HEK293 (cell line): ENCODE data around the gene MLEC.

Experiments
- CTCF ChIA-PET: fragments of 350-600 bp; formaldehyde crosslinking; extraction: SDS; loops from one replicate; lab custom pipeline; 2021; ENCODE audit warnings: antibody characterized with exemption; lab: Yijun Ruan, JAX
- POLR2A ChIA-PET: fragments of 300-600 bp; formaldehyde crosslinking; extraction: SDS; loops from one replicate; lab custom pipeline; 2020; ENCODE audit warnings: antibody characterized with exemption, inconsistent platforms; lab: Yijun Ruan, JAX
- H3K27ac ChIP-seq: fragments of 200-500 bp; sonication (Bioruptor generic); 2 replicates; pipeline ENCODE4 v1.5.1; 2014; ENCODE audit warnings: low read depth, low read length, control low read depth, inconsistent platforms; ENCODE audit errors: extremely low read depth
- H3K36me3 ChIP-seq, 2 experiments: fragments of 200-500 bp in 1 of 2; sonication (Bioruptor generic) in 1 of 2; 1 replicate in 1 of 2; 2 replicates in 1 of 2; pipeline ENCODE4 v1.5.1; 2014 to 2017; ENCODE audit warnings: inconsistent platforms in 2 of 2, low read length in 2 of 2; ENCODE audit not compliant: control insufficient read depth in 2 of 2, insufficient read depth in 1 of 2
- H3K4me1 ChIP-seq: fragments of 200-500 bp; sonication (Bioruptor generic); 2 replicates; pipeline ENCODE4 v1.5.1; 2014; ENCODE audit warnings: mild to moderate bottlenecking, low read length, inconsistent platforms; ENCODE audit not compliant: control insufficient read depth, insufficient read depth
- H3K4me3 ChIP-seq: 2 replicates; pipeline ENCODE4 v1.5.1; 2011; ENCODE audit warnings: low read depth, mild to moderate bottlenecking, control low read depth, low read length, moderate library complexity
- H3K9me3 ChIP-seq: fragments of 200-500 bp; sonication (Bioruptor generic); 2 replicates; pipeline ENCODE4 v1.5.1; 2014; ENCODE audit warnings: low read depth, low read length, inconsistent platforms; ENCODE audit not compliant: control insufficient read depth, insufficient read depth
- BCL6B ChIP-seq: fragments of 450-650 bp; formaldehyde crosslinking; IDR thresholded peaks from 2 replicates; pipeline ENCODE4 v1.5.1; 2017; ENCODE audit warnings: missing biosample characterization, missing genetic modification characterization
- CTCF ChIP-seq: fragments of 450-650 bp; formaldehyde crosslinking; IDR thresholded peaks from 2 replicates; pipeline ENCODE4 v1.5.1; 2016; ENCODE audit warnings: missing biosample characterization, missing genetic modification characterization
- GLI4 ChIP-seq: fragments of 450-650 bp; formaldehyde crosslinking; IDR thresholded peaks from 2 replicates; pipeline ENCODE4 v1.5.1; 2016; ENCODE audit warnings: missing biosample characterization, missing genetic modification characterization
- MYNN ChIP-seq: fragments of 450-650 bp; formaldehyde crosslinking; IDR thresholded peaks from 2 replicates; pipeline ENCODE4 v1.5.1; 2016; ENCODE audit warnings: missing biosample characterization, missing genetic modification characterization, borderline replicate concordance
- MZF1 ChIP-seq: fragments of 450-650 bp; formaldehyde crosslinking; IDR thresholded peaks from 2 replicates; pipeline ENCODE4 v1.5.1; 2017; ENCODE audit warnings: missing biosample characterization, missing genetic modification characterization, borderline replicate concordance
- PRDM1 ChIP-seq: fragments of 450-650 bp; formaldehyde crosslinking; IDR thresholded peaks from 2 replicates; pipeline ENCODE4; 2016; ENCODE audit warnings: missing biosample characterization, missing genetic modification characterization
- SCRT2 ChIP-seq: fragments of 450-650 bp; formaldehyde crosslinking; IDR thresholded peaks from 2 replicates; pipeline ENCODE4 v1.5.1; 2016; ENCODE audit warnings: missing biosample characterization, missing genetic modification characterization
- SP7 ChIP-seq: fragments of 450-650 bp; formaldehyde crosslinking; IDR thresholded peaks from 2 replicates; pipeline ENCODE4 v1.5.1; 2016; ENCODE audit warnings: missing biosample characterization, missing genetic modification characterization
- ZBTB26 ChIP-seq: fragments of 450-650 bp; formaldehyde crosslinking; optimal IDR thresholded peaks from 2 replicates; pipeline ENCODE3; 2016; ENCODE audit warnings: missing biosample characterization, mild to moderate bottlenecking, missing genetic modification characterization
- ZFP41 ChIP-seq: fragments of 450-650 bp; formaldehyde crosslinking; IDR thresholded peaks from 2 replicates; pipeline ENCODE4 v1.5.1; 2016; ENCODE audit warnings: missing biosample characterization, missing genetic modification characterization, borderline replicate concordance
- ZIC2 ChIP-seq: fragments of 450-650 bp; formaldehyde crosslinking; IDR thresholded peaks from 2 replicates; pipeline ENCODE4 v1.5.1; 2016; ENCODE audit warnings: missing biosample characterization, missing genetic modification characterization
- ZNF133 ChIP-seq: fragments of 450-650 bp; formaldehyde crosslinking; IDR thresholded peaks from 2 replicates; pipeline ENCODE4 v1.5.1; 2016; ENCODE audit warnings: missing biosample characterization, missing genetic modification characterization
- ZNF146 ChIP-seq: fragments of 450-650 bp; formaldehyde crosslinking; IDR thresholded peaks from 2 replicates; pipeline ENCODE4 v1.5.1; 2016; ENCODE audit warnings: missing biosample characterization, missing genetic modification characterization
- ZNF24 ChIP-seq: fragments of 450-650 bp; formaldehyde crosslinking; IDR thresholded peaks from 2 replicates; pipeline ENCODE4 v1.5.1; 2016; ENCODE audit warnings: missing biosample characterization, missing genetic modification characterization
- ZNF501 ChIP-seq: fragments of 450-650 bp; formaldehyde crosslinking; IDR thresholded peaks from 2 replicates; pipeline ENCODE4 v1.5.1; 2016; ENCODE audit warnings: missing biosample characterization, missing genetic modification characterization
- ZNF544 ChIP-seq: fragments of 450-650 bp; formaldehyde crosslinking; IDR thresholded peaks from 2 replicates; pipeline ENCODE4 v1.5.0; 2017; ENCODE audit warnings: missing biosample characterization, missing genetic modification characterization
- ZNF558 ChIP-seq: fragments of 450-650 bp; formaldehyde crosslinking; IDR thresholded peaks from 2 replicates; pipeline ENCODE4 v1.5.1; 2016; ENCODE audit warnings: missing biosample characterization, missing genetic modification characterization
- ZNF664 ChIP-seq: fragments of 450-650 bp; formaldehyde crosslinking; IDR thresholded peaks from 2 replicates; pipeline ENCODE4 v1.5.1; 2016; ENCODE audit warnings: missing biosample characterization, missing genetic modification characterization
- ZNF677 ChIP-seq: fragments of 450-650 bp; IDR thresholded peaks from 2 replicates; pipeline ENCODE4 v1.5.0; 2018; ENCODE audit warnings: missing biosample characterization, mild to moderate bottlenecking, missing genetic modification characterization, moderate library complexity
- ZNF76 ChIP-seq: fragments of 450-650 bp; formaldehyde crosslinking; IDR thresholded peaks from 2 replicates; pipeline ENCODE4; 2016; ENCODE audit warnings: low read depth, missing biosample characterization, missing genetic modification characterization, borderline replicate concordance
- ZNF791 ChIP-seq: fragments of 450-650 bp; formaldehyde crosslinking; IDR thresholded peaks from 2 replicates; pipeline ENCODE4 v1.5.1; 2016; ENCODE audit warnings: missing biosample characterization, missing genetic modification characterization
- TF ChIP-seq, protein P1 (sequence below): fragments of 450-650 bp; formaldehyde crosslinking; IDR thresholded peaks from 2 replicates; pipeline ENCODE4 v1.5.1; 2017; ENCODE audit warnings: missing biosample characterization, missing genetic modification characterization
- TF ChIP-seq, protein P2 (sequence below): fragments of 450-650 bp; formaldehyde crosslinking; conservative IDR thresholded peaks from 2 replicates; pipeline ENCODE4 v1.5.1; 2016; ENCODE audit warnings: low read depth, missing biosample characterization, missing genetic modification characterization
- TF ChIP-seq, protein P3 (sequence below): fragments of 450-650 bp; formaldehyde crosslinking; IDR thresholded peaks from 2 replicates; pipeline ENCODE4 v1.5.1; 2017; ENCODE audit warnings: missing biosample characterization, missing genetic modification characterization

The MLEC gene

GRCh38 chr12:120643574-120643973 lies 43.4 kb upstream of the MLEC start:
- Histone ChIP-seq H3K36me3 (no peaks in the 10 kb centered on the region), H3K4me3 (no peak overlapping the region), H3K27ac (no peak overlapping the region), H3K9me3 (no peaks in the 10 kb centered on the region), H3K4me1 (peaks cover 5% of the 10 kb centered on the region; the same call in 1 of the 2 replicates)
- TF ChIP-seq ZNF664 (peak; percentile 77), ZNF24 (tag by site-specific recombination) (no peak), MZF1 (tag by site-specific recombination) (no peak), ZNF146 (tag by site-specific recombination) (no peak), ZNF558 (tag by site-specific recombination) (no peak), ZIC2 (no peak), SCRT2 (no peak)
- TF ChIP-seq, protein P1, sequence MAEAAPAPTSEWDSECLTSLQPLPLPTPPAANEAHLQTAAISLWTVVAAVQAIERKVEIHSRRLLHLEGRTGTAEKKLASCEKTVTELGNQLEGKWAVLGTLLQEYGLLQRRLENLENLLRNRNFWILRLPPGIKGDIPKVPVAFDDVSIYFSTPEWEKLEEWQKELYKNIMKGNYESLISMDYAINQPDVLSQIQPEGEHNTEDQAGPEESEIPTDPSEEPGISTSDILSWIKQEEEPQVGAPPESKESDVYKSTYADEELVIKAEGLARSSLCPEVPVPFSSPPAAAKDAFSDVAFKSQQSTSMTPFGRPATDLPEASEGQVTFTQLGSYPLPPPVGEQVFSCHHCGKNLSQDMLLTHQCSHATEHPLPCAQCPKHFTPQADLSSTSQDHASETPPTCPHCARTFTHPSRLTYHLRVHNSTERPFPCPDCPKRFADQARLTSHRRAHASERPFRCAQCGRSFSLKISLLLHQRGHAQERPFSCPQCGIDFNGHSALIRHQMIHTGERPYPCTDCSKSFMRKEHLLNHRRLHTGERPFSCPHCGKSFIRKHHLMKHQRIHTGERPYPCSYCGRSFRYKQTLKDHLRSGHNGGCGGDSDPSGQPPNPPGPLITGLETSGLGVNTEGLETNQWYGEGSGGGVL (tag by site-specific recombination) = no peak
- ChIA-PET CTCF (no interaction called here), POLR2A (no interaction called here)

GRCh38 chr12:120646044-120646443 lies 40.9 kb upstream of the MLEC start:
- Histone ChIP-seq H3K9me3 (no peaks in the 10 kb centered on the region), H3K4me3 (no peak overlapping the region), H3K36me3 (no peaks in the 10 kb centered on the region), H3K27ac (no peak overlapping the region), H3K4me1 (peaks cover 5% of the 10 kb centered on the region; the same call in 1 of the 2 replicates)
- ChIA-PET POLR2A (no interaction called here), CTCF (interaction anchor here (0.7 to 5.2 kb wide), 15 partner anchors 10 to 328 kb away, joined by 3 to 77 read pairs (median 5); partner anchors contain the start of genes POP5 and UNC119B)
- TF ChIP-seq, protein P2, sequence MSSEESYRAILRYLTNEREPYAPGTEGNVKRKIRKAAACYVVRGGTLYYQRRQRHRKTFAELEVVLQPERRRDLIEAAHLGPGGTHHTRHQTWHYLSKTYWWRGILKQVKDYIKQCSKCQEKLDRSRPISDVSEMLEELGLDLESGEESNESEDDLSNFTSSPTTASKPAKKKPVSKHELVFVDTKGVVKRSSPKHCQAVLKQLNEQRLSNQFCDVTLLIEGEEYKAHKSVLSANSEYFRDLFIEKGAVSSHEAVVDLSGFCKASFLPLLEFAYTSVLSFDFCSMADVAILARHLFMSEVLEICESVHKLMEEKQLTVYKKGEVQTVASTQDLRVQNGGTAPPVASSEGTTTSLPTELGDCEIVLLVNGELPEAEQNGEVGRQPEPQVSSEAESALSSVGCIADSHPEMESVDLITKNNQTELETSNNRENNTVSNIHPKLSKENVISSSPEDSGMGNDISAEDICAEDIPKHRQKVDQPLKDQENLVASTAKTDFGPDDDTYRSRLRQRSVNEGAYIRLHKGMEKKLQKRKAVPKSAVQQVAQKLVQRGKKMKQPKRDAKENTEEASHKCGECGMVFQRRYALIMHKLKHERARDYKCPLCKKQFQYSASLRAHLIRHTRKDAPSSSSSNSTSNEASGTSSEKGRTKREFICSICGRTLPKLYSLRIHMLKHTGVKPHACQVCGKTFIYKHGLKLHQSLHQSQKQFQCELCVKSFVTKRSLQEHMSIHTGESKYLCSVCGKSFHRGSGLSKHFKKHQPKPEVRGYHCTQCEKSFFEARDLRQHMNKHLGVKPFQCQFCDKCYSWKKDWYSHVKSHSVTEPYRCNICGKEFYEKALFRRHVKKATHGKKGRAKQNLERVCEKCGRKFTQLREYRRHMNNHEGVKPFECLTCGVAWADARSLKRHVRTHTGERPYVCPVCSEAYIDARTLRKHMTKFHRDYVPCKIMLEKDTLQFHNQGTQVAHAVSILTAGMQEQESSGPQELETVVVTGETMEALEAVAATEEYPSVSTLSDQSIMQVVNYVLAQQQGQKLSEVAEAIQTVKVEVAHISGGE = no peak
- TF ChIP-seq ZNF133 (tag by site-specific recombination) (no peak), ZNF791 (tag by site-specific recombination) (no peak), ZNF544 (tag by site-specific recombination) (no peak), BCL6B (tag by site-specific recombination) (no peak), CTCF (tag by site-specific recombination) (no peak), ZNF677 (tag by site-specific recombination) (no peak), PRDM1 (tag by site-specific recombination) (no peak), GLI4 (no peak), ZNF76 (tag by site-specific recombination) (no peak), SP7 (tag by site-specific recombination) (no peak), ZFP41 (tag by site-specific recombination) (no peak), ZNF501 (tag by site-specific recombination) (no peak), MYNN (tag by site-specific recombination) (no peak), ZBTB26 (tag by site-specific recombination) (no peak)
- TF ChIP-seq, protein P3, sequence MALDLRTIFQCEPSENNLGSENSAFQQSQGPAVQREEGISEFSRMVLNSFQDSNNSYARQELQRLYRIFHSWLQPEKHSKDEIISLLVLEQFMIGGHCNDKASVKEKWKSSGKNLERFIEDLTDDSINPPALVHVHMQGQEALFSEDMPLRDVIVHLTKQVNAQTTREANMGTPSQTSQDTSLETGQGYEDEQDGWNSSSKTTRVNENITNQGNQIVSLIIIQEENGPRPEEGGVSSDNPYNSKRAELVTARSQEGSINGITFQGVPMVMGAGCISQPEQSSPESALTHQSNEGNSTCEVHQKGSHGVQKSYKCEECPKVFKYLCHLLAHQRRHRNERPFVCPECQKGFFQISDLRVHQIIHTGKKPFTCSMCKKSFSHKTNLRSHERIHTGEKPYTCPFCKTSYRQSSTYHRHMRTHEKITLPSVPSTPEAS (tag by site-specific recombination) = no peak
